Effector CD8-positive, alpha-beta T cell (primary cell): ENCODE data around the gene MED26.
"Not testable (repeated sequence)": the region's sequence is repeated elsewhere in the genome, so short reads cannot be mapped to it uniquely, and the experiment has no call there.

ENCODE experiments used
- DNase-seq: peaks from one replicate; lab custom pipeline; 2025; lab: John Stamatoyannopoulos, UW

MED26 gene

GRCh38 chr19:16651421-16652188 lies 23.6 kb upstream of the MED26 start:
- not testable (repeated sequence) for DNase-seq

DNA sequence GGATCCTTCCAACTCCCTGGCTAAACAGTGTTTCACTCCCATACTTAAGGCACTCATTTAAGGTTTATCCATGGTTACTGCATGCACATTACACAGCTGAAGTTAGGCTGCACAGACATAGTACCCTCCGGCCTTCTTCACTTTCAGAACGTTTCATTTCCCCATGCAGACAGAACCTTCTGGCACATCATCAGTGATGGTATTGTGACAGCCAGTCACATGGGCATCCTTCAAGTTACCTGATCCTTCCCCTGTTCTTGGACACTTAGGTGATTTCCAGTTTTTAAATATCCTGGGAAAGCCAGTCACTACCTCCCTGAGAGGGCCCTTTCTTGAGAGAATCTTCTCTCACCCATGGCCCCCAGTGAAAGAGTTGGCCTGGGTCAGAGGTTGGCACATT lies 22.8 kb upstream of the MED26 start:
- DNase-seq, result no peak

DNA sequence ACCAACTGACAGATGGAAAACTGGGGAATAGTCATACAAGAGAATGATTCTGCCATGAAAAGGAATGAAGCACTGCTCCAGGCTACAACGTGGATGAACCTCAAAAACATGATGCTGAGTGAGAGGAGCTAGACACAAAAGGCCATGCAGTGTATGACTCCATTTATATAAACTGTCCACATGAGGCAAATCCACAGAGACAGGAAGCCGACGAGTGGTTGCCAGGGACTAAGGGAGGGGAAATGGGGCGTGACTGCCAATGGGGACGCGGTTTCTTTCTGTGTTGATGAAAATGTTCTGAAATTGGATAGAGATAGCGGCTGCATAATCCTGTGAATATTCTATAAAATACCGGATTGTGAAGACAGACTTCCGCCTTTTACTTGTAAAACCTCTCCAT lies 21.7 kb upstream of the MED26 start:
- DNase-seq, result no peak

DNA sequence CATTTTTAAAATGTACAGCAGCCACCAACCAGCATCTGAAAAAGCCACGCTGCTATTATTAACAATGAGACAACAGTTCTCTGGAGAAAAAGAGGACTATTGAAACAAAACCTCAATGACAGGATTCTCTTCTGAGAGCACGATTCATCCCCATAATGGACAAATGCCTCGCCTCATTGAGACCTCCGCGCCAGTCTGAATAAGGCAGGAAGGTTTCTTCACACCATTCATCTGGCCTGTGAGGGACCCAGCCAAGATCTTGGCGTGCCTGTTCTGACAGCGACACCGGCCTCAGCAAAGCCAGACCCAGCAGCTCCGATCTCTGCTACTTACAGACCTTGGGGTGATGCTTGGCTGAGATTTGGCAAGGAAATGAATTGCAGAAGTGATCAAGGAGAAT lies 17.1 kb upstream of the MED26 start:
- no peak for DNase-seq

DNA sequence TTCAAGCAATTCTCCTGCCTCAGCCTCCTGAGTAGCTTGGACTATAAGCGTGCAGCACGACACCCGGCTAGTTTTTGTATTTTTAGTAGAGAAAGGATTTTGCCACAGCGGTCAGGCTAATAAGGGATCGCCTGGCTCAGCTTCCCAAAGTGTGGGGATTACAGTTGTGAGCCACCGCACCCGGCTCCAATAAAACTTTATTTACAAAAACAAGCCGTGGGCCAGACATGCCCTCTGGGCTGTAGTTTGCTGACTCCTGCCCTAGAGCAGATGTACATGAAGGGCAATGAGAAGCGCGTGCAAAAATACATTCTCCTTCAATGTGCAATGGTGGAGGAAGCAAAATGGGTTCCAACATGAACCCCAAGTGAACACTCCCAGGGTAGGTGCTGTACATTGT lies 13.7 kb upstream of the MED26 start:
- no peak for DNase-seq

DNA sequence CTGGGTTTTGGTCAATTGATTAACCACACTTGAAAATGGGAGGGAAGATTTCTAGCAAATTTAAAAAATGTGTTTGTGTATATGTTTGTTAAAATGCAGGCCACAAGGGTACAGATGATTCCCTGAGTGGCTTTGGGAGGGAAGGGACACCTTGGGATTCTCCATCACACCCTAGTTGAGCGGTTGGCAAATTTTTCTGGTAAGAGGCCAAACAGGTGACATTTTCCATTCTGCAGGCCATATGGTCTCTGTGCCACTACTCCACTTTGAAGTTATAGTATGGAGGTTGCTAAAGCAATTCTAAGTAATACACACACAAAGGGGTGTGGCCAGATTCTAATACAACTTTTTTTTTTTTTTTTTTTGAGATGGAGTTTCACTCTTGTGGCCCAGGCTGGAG lies 12.9 kb upstream of the MED26 start:
- DNase-seq, result no peak

- DNase-seq, result no peak
Observed at GRCh38 chr19:16638666-16639065, 10.7 kb upstream of the MED26 start.

GRCh38 chr19:16637535-16637934 lies 9.5 kb upstream of the MED26 start:
- no peak for DNase-seq

DNA sequence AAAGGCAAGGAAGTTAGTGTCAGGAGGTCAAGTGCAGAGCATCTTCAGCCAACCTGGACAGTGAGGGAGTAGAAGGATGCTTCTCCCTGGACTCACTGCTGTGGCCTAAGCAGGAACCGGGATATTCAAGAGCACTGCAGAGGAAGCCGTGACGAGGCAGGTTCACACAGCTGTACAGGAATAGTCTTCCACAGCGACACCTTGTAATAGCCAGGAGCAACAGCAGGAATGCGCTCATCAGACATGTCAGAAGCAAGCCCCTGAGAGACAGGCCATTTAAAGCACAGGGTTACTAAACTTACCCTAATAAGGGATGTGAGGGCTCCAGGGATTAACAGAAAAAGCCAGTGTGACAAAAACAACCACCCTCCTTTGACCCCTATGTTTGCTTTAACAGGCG lies 3.5 kb upstream of the MED26 start:
- DNase-seq, result no peak

DNA sequence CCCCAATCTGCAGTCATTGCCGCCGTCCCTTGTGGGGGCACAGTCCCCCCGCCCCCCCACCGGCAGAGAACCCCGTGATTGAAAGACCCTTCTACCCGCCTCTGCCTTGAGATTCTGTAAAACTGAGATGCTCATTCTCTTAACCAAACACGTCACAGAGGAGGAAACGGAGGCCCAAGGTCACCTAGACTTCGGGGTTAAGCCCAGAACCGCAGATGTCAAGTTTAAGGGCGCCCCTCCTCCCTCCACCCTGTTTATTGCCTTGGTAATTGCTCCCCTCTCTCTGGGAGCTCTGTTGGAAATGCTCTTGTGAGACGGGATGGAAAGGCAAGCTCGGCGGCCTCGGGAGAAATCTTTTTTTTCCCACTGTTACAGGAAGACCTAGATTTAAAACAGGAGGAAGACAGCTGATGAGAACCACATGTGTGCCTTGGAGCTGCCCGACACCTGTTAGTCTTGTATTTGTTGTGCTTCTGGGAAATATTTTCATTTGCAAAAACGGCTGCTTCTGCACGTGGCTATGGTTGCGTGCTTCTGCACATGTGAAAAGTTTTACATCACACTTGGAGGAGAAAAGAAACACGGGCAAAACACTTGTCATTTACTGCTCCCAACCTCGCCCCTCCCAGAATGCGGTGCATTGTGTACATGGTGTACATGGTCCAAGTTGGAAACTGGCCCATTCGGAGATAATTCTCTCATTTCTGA lies 1.1 kb upstream of the MED26 start:
- DNase-seq, result no peak

DNA sequence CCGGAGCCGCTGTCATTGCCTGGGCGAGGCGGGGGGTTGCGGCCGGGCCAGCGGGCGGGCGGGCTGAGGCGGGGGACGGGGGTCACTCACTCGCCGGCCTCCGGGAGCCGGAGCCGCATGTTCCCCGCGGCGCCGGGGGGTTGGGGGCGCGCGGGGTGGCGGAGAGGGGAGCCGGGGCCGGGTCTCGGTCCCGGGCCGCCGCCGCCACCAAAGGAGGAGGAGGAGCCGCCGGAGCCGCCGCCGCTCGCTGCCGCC lies 149 bp downstream of the MED26 start:
- no peak for DNase-seq

- DNase-seq, result peak; percentile 6
Observed at GRCh38 chr19:16627193-16627927, 644 bp downstream of the MED26 start.

GRCh38 chr19:16626796-16627192 lies 1.2 kb downstream of the MED26 start:
- no peak for DNase-seq

GRCh38 chr19:16625163-16625958 lies 2.6 kb downstream of the MED26 start:
- DNase-seq, result no peak

GRCh38 chr19:16624236-16624635 lies 3.8 kb downstream of the MED26 start:
- no peak for DNase-seq

- no peak for DNase-seq
Observed at GRCh38 chr19:16623576-16623975, 4.4 kb downstream of the MED26 start.

- no peak for DNase-seq
Observed at GRCh38 chr19:16623066-16623465, 4.9 kb downstream of the MED26 start.

GRCh38 chr19:16621165-16621800 lies 6.7 kb downstream of the MED26 start:
- no peak for DNase-seq

DNA sequence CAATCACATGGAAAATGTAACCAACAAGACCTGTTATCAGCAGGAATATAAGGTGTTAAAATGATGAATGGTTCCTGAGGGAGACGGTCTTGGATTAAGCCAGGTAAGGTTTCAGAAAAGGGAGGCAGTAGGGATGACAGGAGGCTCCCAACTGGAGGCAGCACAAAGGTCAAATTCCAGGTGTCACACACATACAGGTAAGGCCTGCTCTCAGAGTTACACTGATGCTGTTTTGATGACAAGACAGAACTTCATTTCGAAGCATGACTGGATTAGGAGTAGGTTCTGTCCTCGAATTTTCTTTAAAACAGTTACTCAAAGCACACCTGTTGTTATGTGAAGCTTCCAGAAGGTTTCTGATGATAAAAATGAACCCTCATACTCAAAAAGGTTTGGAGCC lies 7.4 kb downstream of the MED26 start:
- no peak for DNase-seq

DNA sequence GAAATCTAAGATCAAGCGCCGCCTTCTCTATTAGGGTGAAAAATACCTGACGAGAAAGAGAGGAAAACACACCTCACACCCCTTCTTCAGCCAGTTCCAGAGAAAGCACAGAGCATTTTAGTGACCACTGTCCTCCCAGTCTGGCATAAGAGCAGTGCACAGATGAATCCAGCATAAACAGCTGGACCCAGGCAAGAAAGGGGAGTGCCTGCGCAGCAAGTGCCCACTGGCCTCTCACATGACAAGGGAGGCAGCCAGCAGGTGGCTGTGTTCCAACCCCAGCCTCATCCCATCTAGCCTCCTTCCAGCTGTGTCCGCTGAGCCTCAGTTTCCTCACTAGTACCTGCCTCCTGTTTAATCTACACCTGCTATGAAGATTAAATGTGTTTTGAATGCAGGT lies 8.0 kb downstream of the MED26 start:
- DNase-seq, result no peak

- no peak for DNase-seq
Observed at GRCh38 chr19:16619457-16619856, 8.5 kb downstream of the MED26 start.

GRCh38 chr19:16618248-16618647 lies 9.8 kb downstream of the MED26 start:
- DNase-seq, result no peak
